ENCODE data around the gene PYGL. TPM values are rescaled to one million over a fixed set of nuclear protein-coding genes. Genes with fewer than 3 reads are reported as not detected.
"Not testable (repeated sequence)": the region's sequence is repeated elsewhere in the genome, so short reads cannot be mapped to it uniquely, and the experiment has no call there.

Gene PYGL
- total and polyA plus RNA-seq, 9 donors: 17.7 to 42.4 (median 28.2) TPM

DNA sequence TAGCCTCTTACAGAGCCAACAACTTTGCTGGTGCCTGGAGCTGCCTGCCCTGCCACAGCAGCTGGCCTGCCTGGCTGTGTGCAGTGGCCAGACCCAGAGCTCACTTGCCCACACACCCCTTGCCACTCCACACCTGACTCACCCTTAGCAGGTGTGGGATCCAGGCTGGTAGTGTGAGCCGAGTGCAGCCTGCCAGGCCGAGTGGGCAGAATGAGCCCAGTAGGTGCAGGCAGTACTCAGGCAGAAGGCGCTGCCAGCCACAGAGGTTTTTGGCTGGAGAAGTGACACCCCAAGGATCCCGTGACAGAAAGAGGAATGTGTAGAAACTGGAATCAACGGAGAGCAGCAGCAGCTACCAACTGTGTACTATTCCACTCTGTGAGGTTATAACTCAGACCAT, 29.8 kb upstream of the PYGL start:
- 83% methylated on average over 2 of the region's 5 CpGs for WGBS (ENCODE audit: insufficient coverage)
- DNase-seq: no peak
- no peaks in the 10 kb centered on the region for H3K9me3 ChIP-seq (replicated peaks; ENCODE audit: control insufficient read depth, low read depth, low read length)
- no peaks in the 10 kb centered on the region for H3K36me3 ChIP-seq (ENCODE audit: control insufficient read depth, insufficient read depth, low read length)
- H3K27me3 ChIP-seq (ENCODE audit: control insufficient read depth, insufficient read depth, low read length): no peaks in the 10 kb centered on the region
- H3K4me1 ChIP-seq (ENCODE audit: control insufficient read depth, insufficient read depth, low read length): no peaks in the 10 kb centered on the region
- H3K27ac ChIP-seq (ENCODE audit: low read length): no peak overlapping the region
- no peak overlapping the region for H3K4me3 ChIP-seq (ENCODE audit: low read length)

- H3K36me3 ChIP-seq (ENCODE audit: control insufficient read depth, insufficient read depth, low read length): no peaks in the 10 kb centered on the region
- H3K27me3 ChIP-seq (ENCODE audit: control insufficient read depth, insufficient read depth, low read length): no peaks in the 10 kb centered on the region
- no peak for DNase-seq
- no peaks in the 10 kb centered on the region for H3K4me1 ChIP-seq (ENCODE audit: control insufficient read depth, insufficient read depth, low read length)
- WGBS (ENCODE audit: insufficient coverage): 79% methylated on average over 10 of the region's 11 CpGs
- no peaks in the 10 kb centered on the region for H3K9me3 ChIP-seq (replicated peaks; ENCODE audit: control insufficient read depth, low read depth, low read length)
- H3K4me3 ChIP-seq (ENCODE audit: low read length): no peak overlapping the region
- H3K27ac ChIP-seq (ENCODE audit: low read length): no peak overlapping the region
Measured at GRCh38 chr14:50972734-50973133, 28.5 kb upstream of the PYGL start.

GRCh38 chr14:50970886-50971781, 26.9 kb upstream of the PYGL start:
- no peaks in the 10 kb centered on the region for H3K27me3 ChIP-seq (ENCODE audit: control insufficient read depth, insufficient read depth, low read length)
- no peak for DNase-seq
- no peaks in the 10 kb centered on the region for H3K4me1 ChIP-seq (ENCODE audit: control insufficient read depth, insufficient read depth, low read length)
- no peak overlapping the region for H3K4me3 ChIP-seq (ENCODE audit: low read length)
- no peaks in the 10 kb centered on the region for H3K36me3 ChIP-seq (ENCODE audit: control insufficient read depth, insufficient read depth, low read length)
- 93% methylated on average over 2 of the region's 6 CpGs for WGBS (ENCODE audit: insufficient coverage)
- H3K9me3 ChIP-seq (replicated peaks; ENCODE audit: control insufficient read depth, low read depth, low read length): no peaks in the 10 kb centered on the region
- H3K27ac ChIP-seq (ENCODE audit: low read length): no peak overlapping the region

GRCh38 chr14:50967790-50968189, 23.5 kb upstream of the PYGL start:
- Histone ChIP-seq H3K27me3 (ENCODE audit: control insufficient read depth, insufficient read depth, low read length) (no peaks in the 10 kb centered on the region), H3K4me1 (ENCODE audit: control insufficient read depth, insufficient read depth, low read length) (peaks cover 4% of the 10 kb centered on the region), H3K27ac (ENCODE audit: low read length) (no peak overlapping the region), H3K36me3 (ENCODE audit: control insufficient read depth, insufficient read depth, low read length) (no peaks in the 10 kb centered on the region), H3K4me3 (ENCODE audit: low read length) (no peak overlapping the region), H3K9me3 (replicated peaks; ENCODE audit: control insufficient read depth, low read depth, low read length) (no peaks in the 10 kb centered on the region)
- WGBS (ENCODE audit: insufficient coverage): no CpG with 5 or more reads among the region's 2 CpGs
- peak; percentile 41 for DNase-seq

GRCh38 chr14:50967103-50967502, 22.8 kb upstream of the PYGL start:
- Histone ChIP-seq H3K4me1 (ENCODE audit: control insufficient read depth, insufficient read depth, low read length) (peaks cover 4% of the 10 kb centered on the region), H3K36me3 (ENCODE audit: control insufficient read depth, insufficient read depth, low read length) (no peaks in the 10 kb centered on the region), H3K9me3 (replicated peaks; ENCODE audit: control insufficient read depth, low read depth, low read length) (no peaks in the 10 kb centered on the region), H3K27me3 (ENCODE audit: control insufficient read depth, insufficient read depth, low read length) (no peaks in the 10 kb centered on the region), H3K27ac (ENCODE audit: low read length) (no peak overlapping the region), H3K4me3 (ENCODE audit: low read length) (no peak overlapping the region)
- no peak for DNase-seq
- no CpG with 5 or more reads among the region's 3 CpGs for WGBS (ENCODE audit: insufficient coverage)

DNA sequence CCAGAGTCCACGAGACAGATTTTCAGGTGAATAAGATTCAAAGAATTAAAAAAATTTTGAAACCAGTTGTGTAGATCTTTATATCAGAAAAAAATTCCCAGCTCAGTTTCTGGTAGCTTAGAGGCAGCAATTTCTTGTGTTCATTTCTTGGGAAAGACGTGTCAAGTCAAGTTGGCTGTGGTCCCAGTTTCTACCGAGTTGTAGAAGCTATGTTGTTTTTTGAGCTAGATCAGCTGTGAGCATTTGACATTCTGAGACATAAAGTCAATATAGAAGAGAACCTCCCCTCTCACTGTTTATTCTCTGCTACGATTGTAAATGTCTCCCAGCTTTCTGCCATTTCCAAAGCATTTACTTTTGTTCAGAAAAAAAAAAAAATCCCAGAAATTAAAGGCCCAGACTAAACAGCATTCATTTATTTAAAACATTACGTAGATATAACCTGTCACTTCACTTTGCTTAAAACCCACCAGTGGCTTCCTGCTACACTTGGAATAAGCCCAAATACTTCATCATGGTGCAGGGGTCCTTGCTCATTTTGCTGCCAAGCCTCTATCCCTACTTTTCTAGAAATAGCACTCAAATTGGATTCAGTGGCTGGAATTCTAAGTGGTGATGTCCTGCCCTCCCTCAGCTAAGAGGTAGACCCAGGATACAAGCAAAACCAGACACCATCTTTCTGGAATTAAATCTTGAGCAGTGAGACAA, 20.6 kb upstream of the PYGL start:
- Histone ChIP-seq H3K36me3 (ENCODE audit: control insufficient read depth, insufficient read depth, low read length) (no peaks in the 10 kb centered on the region), H3K27me3 (ENCODE audit: control insufficient read depth, insufficient read depth, low read length) (no peaks in the 10 kb centered on the region), H3K4me3 (ENCODE audit: low read length) (no peak overlapping the region), H3K9me3 (replicated peaks; ENCODE audit: control insufficient read depth, low read depth, low read length) (no peaks in the 10 kb centered on the region), H3K27ac (ENCODE audit: low read length) (no peak overlapping the region), H3K4me1 (ENCODE audit: control insufficient read depth, insufficient read depth, low read length) (peaks cover 7% of the 10 kb centered on the region)
- WGBS (ENCODE audit: insufficient coverage): 34% methylated on average over 2 of the region's 5 CpGs
- peak; percentile 84 for DNase-seq

DNA sequence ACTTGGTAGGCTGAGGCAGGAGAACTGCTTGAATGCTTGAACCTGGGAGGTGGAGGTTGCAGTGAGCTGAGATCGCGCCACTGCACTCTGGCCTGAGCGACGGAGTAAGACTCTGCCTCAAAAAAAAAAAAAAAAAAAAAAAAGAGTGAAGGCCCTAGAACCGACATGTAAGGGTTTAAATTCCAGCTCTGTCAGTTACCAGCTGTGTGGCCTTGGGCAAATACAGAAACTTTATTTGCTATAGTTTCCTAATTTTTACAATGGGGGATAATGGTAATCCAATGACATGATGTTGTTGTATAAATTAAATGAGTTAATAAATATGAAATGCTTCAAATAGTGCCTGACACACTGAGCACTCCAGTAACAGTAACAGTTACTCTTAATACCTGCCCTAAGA, 19.6 kb upstream of the PYGL start:
- H3K27me3 ChIP-seq (ENCODE audit: control insufficient read depth, insufficient read depth, low read length): no peaks in the 10 kb centered on the region
- peaks cover 7% of the 10 kb centered on the region for H3K4me1 ChIP-seq (ENCODE audit: control insufficient read depth, insufficient read depth, low read length)
- no peak for DNase-seq
- H3K27ac ChIP-seq (ENCODE audit: low read length): no peak overlapping the region
- WGBS (ENCODE audit: insufficient coverage): no CpG with 5 or more reads among the region's 5 CpGs
- H3K9me3 ChIP-seq (replicated peaks; ENCODE audit: control insufficient read depth, low read depth, low read length): no peaks in the 10 kb centered on the region
- no peaks in the 10 kb centered on the region for H3K36me3 ChIP-seq (ENCODE audit: control insufficient read depth, insufficient read depth, low read length)
- H3K4me3 ChIP-seq (ENCODE audit: low read length): no peak overlapping the region

DNA sequence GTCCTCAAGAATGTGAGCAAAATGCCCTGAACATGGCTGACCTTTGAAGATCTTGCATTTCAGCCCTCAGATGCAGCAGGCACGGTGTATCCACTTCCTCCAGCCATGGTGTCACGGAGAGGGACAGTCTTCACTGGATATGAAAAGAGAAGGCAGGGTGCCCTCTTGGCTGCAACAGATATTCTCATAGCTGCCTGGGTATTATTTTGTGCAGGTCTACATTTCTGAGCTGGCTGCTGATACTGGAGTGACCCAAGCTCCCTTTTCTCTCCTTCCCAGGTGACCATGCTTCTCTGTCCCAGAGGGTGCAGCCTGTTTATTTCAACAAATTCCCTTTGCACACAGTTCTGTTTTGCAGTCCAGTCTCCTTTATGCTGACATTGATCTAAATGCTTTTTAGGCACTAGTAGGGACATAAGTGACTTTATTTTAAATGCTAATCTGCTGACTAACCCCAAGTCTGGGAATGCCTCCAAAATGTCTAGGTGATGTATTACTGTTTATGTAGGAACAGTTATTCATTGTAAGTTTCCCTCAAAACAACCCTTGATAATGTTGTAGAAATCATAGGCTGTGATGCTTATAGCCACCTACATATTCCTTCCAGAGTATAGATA, 17.4 kb upstream of the PYGL start:
- H3K27ac ChIP-seq (ENCODE audit: low read length): no peak overlapping the region
- WGBS (ENCODE audit: insufficient coverage): no CpG with 5 or more reads among the region's 2 CpGs
- H3K27me3 ChIP-seq (ENCODE audit: control insufficient read depth, insufficient read depth, low read length): no peaks in the 10 kb centered on the region
- DNase-seq: peak; percentile 91
- peaks cover 7% of the 10 kb centered on the region for H3K4me1 ChIP-seq (ENCODE audit: control insufficient read depth, insufficient read depth, low read length)
- no peaks in the 10 kb centered on the region for H3K36me3 ChIP-seq (ENCODE audit: control insufficient read depth, insufficient read depth, low read length)
- H3K9me3 ChIP-seq (replicated peaks; ENCODE audit: control insufficient read depth, low read depth, low read length): no peaks in the 10 kb centered on the region
- no peak overlapping the region for H3K4me3 ChIP-seq (ENCODE audit: low read length)

DNA sequence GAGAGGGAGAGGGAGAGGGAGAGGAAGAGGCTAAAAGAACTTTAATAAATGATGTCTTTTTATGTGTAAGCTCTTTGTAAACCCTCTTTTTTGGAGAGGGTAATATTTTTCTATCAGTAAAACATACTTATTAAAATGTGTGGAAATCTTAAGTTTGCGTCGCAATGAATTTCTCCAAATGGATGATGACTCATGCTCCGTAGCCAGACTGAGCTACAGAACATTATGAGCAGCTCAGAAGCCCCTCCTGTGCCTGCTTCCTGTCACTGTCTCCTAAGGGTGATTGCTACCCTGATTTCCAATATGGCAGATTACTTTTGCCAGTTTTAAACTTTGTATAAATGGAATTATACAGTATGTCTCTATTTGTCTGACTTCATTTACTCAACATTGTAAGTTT, 13.0 kb upstream of the PYGL start:
- WGBS (ENCODE audit: insufficient coverage): 80% methylated on average over 1 of the region's 3 CpGs
- no peak overlapping the region for H3K4me3 ChIP-seq (ENCODE audit: low read length)

DNA sequence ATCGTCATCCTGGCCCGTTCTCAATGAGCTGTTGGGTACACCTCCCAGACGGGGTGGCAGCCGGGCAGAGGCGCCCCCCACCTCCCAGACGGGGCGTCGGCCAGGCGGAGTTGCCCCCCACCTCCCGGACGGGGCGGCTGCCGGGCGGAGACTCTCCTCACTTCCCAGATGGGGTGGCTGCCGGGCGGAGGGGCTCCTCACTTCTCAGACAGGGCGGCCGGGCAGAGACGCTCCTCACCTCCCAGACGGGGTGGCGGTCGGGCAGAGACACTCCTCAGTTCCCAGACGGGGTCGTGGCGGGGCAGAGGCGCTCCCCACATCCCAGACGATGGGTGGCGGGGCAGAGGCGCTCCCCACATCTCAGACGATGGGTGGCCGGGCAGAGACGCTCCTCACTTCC, 12.1 kb upstream of the PYGL start:
- H3K27ac ChIP-seq (ENCODE audit: low read length); H3K4me1 ChIP-seq (ENCODE audit: control insufficient read depth, insufficient read depth, low read length); H3K36me3 ChIP-seq (ENCODE audit: control insufficient read depth, insufficient read depth, low read length); H3K9me3 ChIP-seq (replicated peaks; ENCODE audit: control insufficient read depth, low read depth, low read length); DNase-seq; H3K27me3 ChIP-seq (ENCODE audit: control insufficient read depth, insufficient read depth, low read length); H3K4me3 ChIP-seq (ENCODE audit: low read length): not testable (repeated sequence)
- WGBS (ENCODE audit: insufficient coverage): 96% methylated on average over 23 of the region's 32 CpGs

More for the DNA sequence above, 13.0 kb upstream of the PYGL start:
- Histone ChIP-seq H3K4me1 (ENCODE audit: control insufficient read depth, insufficient read depth, low read length) (peaks cover 7% of the 10 kb centered on the region), H3K36me3 (ENCODE audit: control insufficient read depth, insufficient read depth, low read length) (no peaks in the 10 kb centered on the region), H3K27ac (ENCODE audit: low read length) (no peak overlapping the region), H3K27me3 (ENCODE audit: control insufficient read depth, insufficient read depth, low read length) (no peaks in the 10 kb centered on the region), H3K9me3 (replicated peaks; ENCODE audit: control insufficient read depth, low read depth, low read length) (no peaks in the 10 kb centered on the region)
- no peak for DNase-seq

Measured in muscle of leg (tissue), 11 donors.